NB4 (cell line): Measurements from ENCODE around the gene POLR3H.

Experiments
- DNase-seq: peaks from one replicate; pipeline ENCODE4 v3.0.0; 2010; ENCODE audit warnings: low read depth
- H3K4me3 ChIP-seq: one replicate; pipeline ENCODE4 v1.5.1; 2011; ENCODE audit warnings: mild to moderate bottlenecking, low read depth, low read length, moderate library complexity
- MYC ChIP-seq: IDR thresholded peaks from 2 replicates; pipeline ENCODE4 v1.6.1; 2011; ENCODE audit warnings: low read depth, low read length
- POLR2A ChIP-seq: IDR thresholded peaks from 2 replicates; pipeline ENCODE4 v1.6.1; 2011; ENCODE audit warnings: mild to moderate bottlenecking; ENCODE audit not compliant: insufficient read length; ENCODE audit errors: extremely low read depth
- TF ChIP-seq, protein P1 (sequence below): IDR thresholded peaks from one replicate; pipeline ENCODE4 v1.5.1; 2012; ENCODE audit warnings: low read depth, low read length
- TF ChIP-seq, protein P2 (sequence below): IDR thresholded peaks from 2 replicates; pipeline ENCODE4 v1.6.1; 2011; ENCODE audit warnings: low read depth, low read length

POLR3H gene

DNA sequence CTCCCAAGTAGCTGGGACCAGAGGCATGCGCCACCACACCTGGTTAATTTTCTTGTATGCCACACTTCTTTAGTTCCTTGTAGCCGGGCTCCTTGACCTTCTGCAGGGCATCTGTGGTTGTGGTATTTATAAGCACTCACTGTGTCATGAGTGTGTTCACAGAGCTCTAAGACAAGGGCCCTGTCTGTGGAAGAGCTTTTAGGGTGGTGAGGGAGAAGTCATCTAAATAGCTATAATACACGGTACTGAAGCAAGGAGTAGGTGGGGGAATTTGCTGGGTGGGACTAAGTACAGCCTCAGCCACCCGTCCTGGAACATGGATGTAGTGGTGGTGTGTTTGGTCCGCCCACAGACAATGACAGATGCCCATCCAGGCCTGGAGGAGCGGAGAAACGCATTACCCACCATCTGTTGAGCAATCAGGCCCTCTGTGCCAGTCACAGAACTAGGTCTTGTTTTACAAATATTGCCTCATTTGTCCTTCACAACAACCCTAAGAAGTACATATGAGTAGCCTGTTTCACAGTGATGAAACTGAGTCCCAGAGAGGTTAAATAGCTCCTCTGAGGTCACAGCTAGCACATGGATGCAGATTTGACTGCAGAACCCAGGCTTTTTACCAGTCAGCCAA, 65.3 kb downstream of the POLR3H start:
- peak; percentile 39 for DNase-seq
- no peak overlapping the region for H3K4me3 ChIP-seq
- TF ChIP-seq, protein P1, sequence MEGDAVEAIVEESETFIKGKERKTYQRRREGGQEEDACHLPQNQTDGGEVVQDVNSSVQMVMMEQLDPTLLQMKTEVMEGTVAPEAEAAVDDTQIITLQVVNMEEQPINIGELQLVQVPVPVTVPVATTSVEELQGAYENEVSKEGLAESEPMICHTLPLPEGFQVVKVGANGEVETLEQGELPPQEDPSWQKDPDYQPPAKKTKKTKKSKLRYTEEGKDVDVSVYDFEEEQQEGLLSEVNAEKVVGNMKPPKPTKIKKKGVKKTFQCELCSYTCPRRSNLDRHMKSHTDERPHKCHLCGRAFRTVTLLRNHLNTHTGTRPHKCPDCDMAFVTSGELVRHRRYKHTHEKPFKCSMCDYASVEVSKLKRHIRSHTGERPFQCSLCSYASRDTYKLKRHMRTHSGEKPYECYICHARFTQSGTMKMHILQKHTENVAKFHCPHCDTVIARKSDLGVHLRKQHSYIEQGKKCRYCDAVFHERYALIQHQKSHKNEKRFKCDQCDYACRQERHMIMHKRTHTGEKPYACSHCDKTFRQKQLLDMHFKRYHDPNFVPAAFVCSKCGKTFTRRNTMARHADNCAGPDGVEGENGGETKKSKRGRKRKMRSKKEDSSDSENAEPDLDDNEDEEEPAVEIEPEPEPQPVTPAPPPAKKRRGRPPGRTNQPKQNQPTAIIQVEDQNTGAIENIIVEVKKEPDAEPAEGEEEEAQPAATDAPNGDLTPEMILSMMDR: no peak
- TF ChIP-seq MYC: no peak

DNA sequence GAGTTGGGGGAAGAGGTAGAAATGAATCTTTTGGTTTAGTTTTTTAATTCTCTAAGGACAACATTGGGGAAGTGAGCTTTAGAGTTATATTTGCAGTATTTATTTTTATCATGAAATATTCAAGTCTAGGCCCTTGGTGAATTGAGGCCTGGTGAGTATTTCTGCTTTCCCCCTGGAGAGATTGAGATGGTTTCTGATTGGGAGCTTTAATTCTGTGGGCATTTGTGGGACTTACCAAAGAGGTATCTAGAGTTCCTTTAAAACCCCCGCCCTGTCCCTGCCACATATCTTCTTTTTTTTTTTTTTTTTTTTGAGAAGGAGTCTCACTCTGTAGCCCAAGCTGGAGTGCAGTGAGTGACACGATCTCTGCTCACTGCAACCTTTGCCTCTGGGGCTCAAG, 65.8 kb downstream of the POLR3H start:
- no peak overlapping the region for H3K4me3 ChIP-seq
- no peak for DNase-seq
- TF ChIP-seq, protein P2, sequence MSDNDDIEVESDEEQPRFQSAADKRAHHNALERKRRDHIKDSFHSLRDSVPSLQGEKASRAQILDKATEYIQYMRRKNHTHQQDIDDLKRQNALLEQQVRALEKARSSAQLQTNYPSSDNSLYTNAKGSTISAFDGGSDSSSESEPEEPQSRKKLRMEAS: no peak
- TF ChIP-seq MYC: no peak
- TF ChIP-seq POLR2A: no peak
- TF ChIP-seq, protein P1: no peak
